Ovary (tissue), 9 donors: Measurements from ENCODE around the gene NRTN. TPM values are rescaled to one million over a fixed set of nuclear protein-coding genes. Genes with fewer than 3 reads are reported as not detected.

Experiments used
- DNase-seq, 5 donors: peaks; one replicate each; pipeline ENCODE4 v3.0.0-alpha.2; 2019 to 2020
- H3K27ac ChIP-seq, 2 donors: fragments of 200-600 bp; one replicate each; pipeline versions ENCODE4 v1.5.1 to v1.8.0; 2019 to 2022
- H3K27me3 ChIP-seq: fragments of 200-600 bp; one replicate; pipeline ENCODE4 v1.8.0; 2022
- H3K36me3 ChIP-seq: fragments of 200-600 bp; sonication (generic); one replicate; pipeline ENCODE4 v1.5.1; 2019
- H3K4me1 ChIP-seq: one replicate; pipeline ENCODE4 v1.8.1; 2013; ENCODE audit warnings: mild to moderate bottlenecking, moderate library complexity; ENCODE audit not compliant: insufficient read depth
- H3K4me3 ChIP-seq: fragments of 200-600 bp; sonication (generic); one replicate; pipeline ENCODE4 v1.5.1; 2017
- H3K9me3 ChIP-seq, 2 donors: fragments of 200-600 bp in 1 of 2; sonication (generic) in 1 of 2; one replicate each; pipeline versions ENCODE4 v1.5.1 to v1.8.1; 2013 to 2019; ENCODE audit warnings: mild to moderate bottlenecking in 1 of 2, moderate library complexity in 1 of 2
- EP300 ChIP-seq: sonication (generic); formaldehyde crosslinking; IDR thresholded peaks from one replicate; pipeline ENCODE4 v1.6.1; 2017; ENCODE audit warnings: antibody characterized with exemption
- POLR2A ChIP-seq: fragments of 450-650 bp; IDR thresholded peaks from one replicate; pipeline ENCODE4 v1.6.1; 2017; ENCODE audit warnings: antibody characterized with exemption, mild to moderate bottlenecking, moderate library complexity
- WGBS, 3 donors: extraction: QIAGEN DNeasy Blood & Tissue Kit in 1 of 3; methylation state at CpG; one replicate each; pipeline versions ENCODE4 v1.1.5 to v1.1.7; 2013 to 2017; 5-methylcytosine and 5-hydroxymethylcytosine counted together
- intact Hi-C, 4 donors: fragments of 100-400 bp; cut with DNase I; formaldehyde crosslinking; loops; one replicate each; pipeline versions ENCODE4 v1.11.0 to v1.15.1; 2022 to 2023
- polyA plus RNA-seq, 2 donors: library from polyadenylated mRNA; stranded (reverse); fragments of 200-250 nt in 1 of 2; fragments of 350-450 nt in 1 of 2; fragmentation: Illumina TruSeq in 1 of 2; extraction: RNeasy Lipid Tissue Mini Kit (QIAGEN cat#74804) in 1 of 2; gene quantifications; one replicate each; pipeline ENCODE4 v1.2.3, GENCODE V29; 2013 to 2014
- total RNA-seq, 7 donors: library from RNA; depleted of rRNA in 2 of 7; stranded (reverse); fragments of >200 nt in 2 of 7; fragmentation: NEBNext Ultra II Directional in 3 of 7; extraction: Animal tissue kit (Norgen Biotek cat#: 25700) in 3 of 7; gene quantifications; one replicate each; pipeline versions ENCODE4 v1.1.0 to v1.2.4, GENCODE V29; 2016 to 2023
- TF ChIP-seq, protein P1 (sequence below), 3 donors: fragments of 450-650 bp in 2 of 3; fragments of 200-600 bp in 1 of 3; IDR thresholded peaks; one replicate each; pipeline versions ENCODE4 v1.5.1 to v1.8.0; 2016 to 2022; ENCODE audit warnings: antibody characterized with exemption in 3 of 3, mild to moderate bottlenecking in 1 of 3
- donor health status: DM: no; HTN: no; CAD: no; lungs with moderate emphysema.
- donor health status: DM: no; HTN: no; CAD: no.
- donor health status: Bipolar disorder and iron deficiency.
- donor health status: DM: yes; HTN: yes; CAD: no.
- donor health status: DM: no; HTN: no; CAD: no.
- donor health status: DM: yes; HTN: yes; CAD: no.

NRTN gene
- total and polyA plus RNA-seq, 9 donors, result 0.11 to 2.8 (median 0.65) TPM; not detected in 4

DNA sequence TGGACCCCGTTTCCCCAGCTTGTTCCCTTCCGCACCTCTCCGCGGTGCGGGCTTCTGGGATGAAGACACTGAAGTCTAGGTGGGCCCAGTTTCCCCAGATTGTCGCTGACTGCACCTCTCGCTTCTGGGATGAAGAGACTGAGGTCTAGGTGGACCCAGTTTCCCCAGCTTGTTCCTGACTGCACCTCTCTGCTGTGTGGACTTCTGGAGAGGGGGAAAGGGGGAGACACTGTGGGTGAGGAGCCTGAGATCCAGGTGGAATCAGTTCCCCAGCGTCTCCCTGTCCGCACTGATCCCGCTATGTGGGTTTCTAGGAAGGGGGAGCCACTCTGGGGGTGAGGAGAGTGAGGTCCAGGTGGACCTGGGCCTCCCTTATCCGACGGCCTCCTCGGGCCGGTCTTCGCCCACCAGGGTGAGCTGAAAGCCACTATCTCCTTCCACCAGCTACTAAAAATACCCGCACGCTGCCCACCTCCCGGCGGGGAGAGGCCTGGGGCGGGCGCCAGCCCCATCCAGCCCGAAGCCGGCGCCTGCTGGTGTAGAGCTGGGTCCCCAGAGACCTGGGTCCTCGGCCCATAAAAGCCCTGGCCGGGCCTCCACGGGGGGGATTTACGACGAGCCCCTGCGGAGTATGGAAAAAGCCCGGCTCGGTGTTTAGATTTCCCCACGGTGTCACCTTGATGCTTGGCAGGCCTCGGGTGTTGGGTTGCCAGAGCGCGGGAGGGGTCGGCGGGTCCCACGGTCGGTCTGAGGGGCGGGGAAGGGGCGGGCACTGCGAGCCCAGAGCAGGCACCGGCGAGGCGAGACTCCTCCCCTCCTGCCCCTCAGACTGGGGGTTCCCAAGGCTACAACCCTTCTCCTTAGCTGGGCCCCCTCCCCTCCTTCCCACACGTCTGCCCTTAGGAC, 24.0 kb downstream of the NRTN start:
- peak in 1 of 5 donors; percentile 51 for DNase-seq
- no peak for TF ChIP-seq EP300
- TF ChIP-seq, protein P1, sequence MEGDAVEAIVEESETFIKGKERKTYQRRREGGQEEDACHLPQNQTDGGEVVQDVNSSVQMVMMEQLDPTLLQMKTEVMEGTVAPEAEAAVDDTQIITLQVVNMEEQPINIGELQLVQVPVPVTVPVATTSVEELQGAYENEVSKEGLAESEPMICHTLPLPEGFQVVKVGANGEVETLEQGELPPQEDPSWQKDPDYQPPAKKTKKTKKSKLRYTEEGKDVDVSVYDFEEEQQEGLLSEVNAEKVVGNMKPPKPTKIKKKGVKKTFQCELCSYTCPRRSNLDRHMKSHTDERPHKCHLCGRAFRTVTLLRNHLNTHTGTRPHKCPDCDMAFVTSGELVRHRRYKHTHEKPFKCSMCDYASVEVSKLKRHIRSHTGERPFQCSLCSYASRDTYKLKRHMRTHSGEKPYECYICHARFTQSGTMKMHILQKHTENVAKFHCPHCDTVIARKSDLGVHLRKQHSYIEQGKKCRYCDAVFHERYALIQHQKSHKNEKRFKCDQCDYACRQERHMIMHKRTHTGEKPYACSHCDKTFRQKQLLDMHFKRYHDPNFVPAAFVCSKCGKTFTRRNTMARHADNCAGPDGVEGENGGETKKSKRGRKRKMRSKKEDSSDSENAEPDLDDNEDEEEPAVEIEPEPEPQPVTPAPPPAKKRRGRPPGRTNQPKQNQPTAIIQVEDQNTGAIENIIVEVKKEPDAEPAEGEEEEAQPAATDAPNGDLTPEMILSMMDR (IDR thresholded peaks at IDR 0.05), result no peak
- TF ChIP-seq POLR2A, result no peak
- Histone ChIP-seq H3K4me3 (no peak overlapping the region), H3K27ac (no peak overlapping the region), H3K9me3 (no peaks in the 10 kb centered on the region), H3K36me3 (no peaks in the 10 kb centered on the region), H3K27me3 (no peaks in the 10 kb centered on the region), H3K4me1 (peaks cover 3% of the 10 kb centered on the region)
- intact Hi-C loops, result no loop called here
- 0 to 2% (median 1%) methylated on average over 37 to 44 of the region's 47 CpGs for WGBS, 3 donors

DNA sequence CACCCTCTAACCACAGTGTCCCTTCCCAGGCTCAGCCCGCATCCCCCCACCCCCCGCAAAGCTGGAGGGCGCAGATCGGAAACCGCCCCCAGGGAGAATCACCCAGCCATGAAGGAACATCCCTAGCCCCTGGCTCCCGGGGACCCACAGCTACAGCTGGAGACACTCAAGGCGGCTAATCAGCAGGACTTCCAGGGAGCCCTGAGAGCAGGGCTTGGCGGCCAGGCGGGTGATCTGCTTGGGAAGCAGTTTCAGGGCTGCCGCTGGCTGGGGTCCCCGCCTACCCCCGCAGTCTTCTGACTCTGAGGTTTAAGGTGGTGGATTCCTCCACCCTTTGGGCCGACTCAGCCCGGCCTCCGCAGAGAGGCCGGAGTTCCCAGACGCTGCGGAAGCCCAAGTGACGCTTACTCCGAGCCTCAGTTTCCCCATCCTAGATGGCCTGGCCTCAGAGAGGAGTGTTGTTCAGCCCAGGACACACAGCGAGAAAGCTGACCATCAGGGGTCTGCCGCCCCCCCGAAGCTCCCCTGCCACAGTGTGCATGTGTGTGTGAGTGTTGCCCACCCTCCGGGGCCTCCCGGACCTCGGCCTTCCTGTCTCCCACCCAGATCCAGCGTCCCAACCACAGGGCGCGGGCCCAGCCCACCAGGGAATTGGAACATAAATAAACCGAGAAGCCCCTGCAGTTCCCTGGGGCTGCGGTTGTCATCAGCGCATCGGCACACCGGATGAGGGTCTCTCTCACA, 24.9 kb downstream of the NRTN start:
- no peak overlapping the region for H3K27ac ChIP-seq
- intact Hi-C loops, result no loop called here
- no peaks in the 10 kb centered on the region for H3K27me3 ChIP-seq
- TF ChIP-seq, protein P1 (IDR thresholded peaks at IDR 0.05), result no peak
- TF ChIP-seq EP300 (no peak), POLR2A (no peak)
- 34 to 47% (median 34%) methylated on average over 32 to 34 of the region's 34 CpGs for WGBS, 3 donors
- DNase-seq, result no peak
- H3K4me1 ChIP-seq, result peaks cover 3% of the 10 kb centered on the region
- H3K4me3 ChIP-seq, result no peak overlapping the region
- no peaks in the 10 kb centered on the region for H3K9me3 ChIP-seq
- H3K36me3 ChIP-seq, result no peaks in the 10 kb centered on the region

DNA sequence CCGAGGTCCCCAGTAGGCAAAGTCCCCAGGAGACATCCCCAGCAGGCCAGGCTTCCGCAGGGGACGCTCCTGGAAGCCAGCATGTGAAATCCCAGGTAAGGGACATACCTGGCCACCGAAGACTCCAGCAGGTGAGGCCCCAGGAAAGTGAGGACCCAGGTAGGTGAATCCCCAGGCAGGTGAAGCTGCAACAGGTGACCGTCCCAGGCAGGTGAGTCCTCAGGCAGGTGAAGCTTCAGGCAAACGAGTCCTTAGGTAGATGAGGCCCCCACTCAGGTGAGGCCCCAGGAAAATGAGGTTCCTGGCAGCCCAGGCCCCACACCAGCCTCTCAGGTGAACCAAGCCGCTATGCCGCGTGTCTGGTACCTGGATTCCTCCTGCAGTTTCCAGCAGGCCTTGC, 26.3 kb downstream of the NRTN start:
- TF ChIP-seq POLR2A, result no peak
- TF ChIP-seq EP300, result no peak
- TF ChIP-seq, protein P1 (IDR thresholded peaks at IDR 0.05), result no peak
- 84 to 88% (median 85%) methylated on average over 8 to 9 of the region's 9 CpGs for WGBS, 3 donors
- Histone ChIP-seq H3K9me3 (no peaks in the 10 kb centered on the region), H3K4me3 (no peak overlapping the region), H3K36me3 (no peaks in the 10 kb centered on the region), H3K27me3 (no peaks in the 10 kb centered on the region), H3K27ac (no peak overlapping the region), H3K4me1 (peaks cover 3% of the 10 kb centered on the region)
- intact Hi-C loops, result no loop called here
- DNase-seq, result no peak

DNA sequence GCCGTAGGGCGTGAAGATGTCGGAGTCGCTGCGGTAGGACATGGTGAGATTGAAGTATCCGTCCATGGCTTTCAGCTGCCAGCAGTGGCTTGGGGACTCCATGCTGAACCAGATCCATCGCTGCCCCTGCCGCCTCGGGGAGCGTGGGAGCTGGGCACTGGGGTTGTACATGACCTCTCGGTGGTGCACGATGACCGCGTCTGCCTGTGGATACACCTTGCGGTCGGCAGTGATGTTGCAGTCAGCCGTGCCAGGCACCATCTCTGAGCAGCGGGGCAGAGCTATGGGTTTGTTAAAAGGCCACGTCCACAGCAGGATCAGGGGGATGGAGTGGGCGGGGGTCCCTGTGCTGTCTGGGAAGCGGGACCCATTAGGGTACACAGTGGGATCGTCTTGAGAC, 27.2 kb downstream of the NRTN start:
- 61 to 73% (median 67%) methylated on average over 22 of the region's 22 CpGs for WGBS, 3 donors
- intact Hi-C loops, result no loop called here
- Histone ChIP-seq H3K36me3 (no peaks in the 10 kb centered on the region), H3K27ac (no peak overlapping the region), H3K27me3 (no peaks in the 10 kb centered on the region), H3K4me1 (peaks cover 3% of the 10 kb centered on the region), H3K4me3 (no peak overlapping the region), H3K9me3 (no peaks in the 10 kb centered on the region)
- DNase-seq, result no peak
- no peak for TF ChIP-seq POLR2A
- no peak for TF ChIP-seq EP300
